ENCODE measurements around the gene PLA2G4A. TPM values are rescaled to one million over a fixed set of nuclear protein-coding genes. Genes with fewer than 3 reads are reported as not detected.

The PLA2G4A gene
- total RNA-seq (2022; extraction: Qiagen RNA extraction; ENCODE audit: low read depth): 8.3 to 11.9 TPM (median 10.3 TPM) in 5 replicates

DNA sequence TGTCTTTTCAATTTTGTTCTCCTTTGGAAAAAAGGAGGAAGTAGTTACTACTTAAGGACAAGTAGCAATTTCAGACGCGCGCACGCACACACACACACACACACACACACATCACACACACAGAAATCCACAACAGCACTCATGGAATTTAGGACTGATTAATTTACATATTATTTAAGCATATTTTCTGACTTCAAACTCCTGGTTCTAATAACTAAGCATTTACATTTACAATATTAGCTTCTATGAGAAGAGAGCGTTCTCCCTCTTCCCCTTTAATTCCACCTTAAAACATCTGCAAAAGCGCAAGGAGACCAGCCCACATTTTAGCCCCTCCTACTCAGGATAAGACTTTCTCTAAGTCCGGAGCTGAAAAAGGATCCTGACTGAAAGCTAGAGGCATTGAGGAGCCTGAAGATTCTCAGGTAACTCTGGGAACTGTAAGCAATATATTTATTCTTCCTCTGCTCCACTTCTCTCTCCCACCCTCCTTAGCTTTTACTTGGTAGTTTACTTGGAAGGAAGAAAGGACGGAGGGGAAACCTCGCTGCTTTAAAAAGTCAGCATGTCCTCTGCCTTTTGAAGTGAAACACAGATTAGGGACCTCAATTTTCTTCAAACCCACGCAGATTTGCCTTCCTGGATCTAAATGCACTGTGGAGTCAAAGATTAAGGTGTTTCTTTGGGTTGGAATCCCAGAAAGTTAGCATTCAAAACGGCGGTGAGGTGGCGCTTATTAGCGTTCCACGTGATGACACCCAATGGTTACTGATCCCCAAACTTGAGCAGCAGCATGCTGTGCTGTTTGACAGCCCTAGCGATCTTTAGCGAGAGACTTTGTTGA, at the start of gene PLA2G4A:
Gene PLA2G4A, plus strand, starts transcription at position 339 of the 844 bp plus-strand sequence. CDS start 25,406 bp downstream, outside the sequence.

Other genes starting within 250 kb of the PLA2G4A start
- gene PTGS2, start 148.5 kb upstream of the PLA2G4A start, total RNA-seq (2022; extraction: Qiagen RNA extraction; ENCODE audit: low read depth): 4.2 to 8.3 TPM (median 6.7 TPM) in 5 replicates

Data from A549 treated with ZK216348 at 1 μM for 4 hours (cell line).